Measurements from ENCODE around the gene GABRB3.
A peak's percentile ranks its signal among the peaks of the same experiment; 100 is the strongest.

GABRB3 gene

GRCh38 chr15:26674467-26674866 lies 98.4 kb downstream of the GABRB3 start:
- ATAC-seq: no peak
- TF ChIP-seq TCF4 (CRISPR knock-in tag; IDR thresholded peaks at IDR 0.05; ENCODE audit: borderline replicate concordance) (peak; percentile 32; the same call in 1 of the 2 replicates), ZC3H10 (CRISPR knock-in tag; IDR thresholded peaks at IDR 0.05) (no peak)

- no peak for TF ChIP-seq CREB5 (CRISPR knock-in tag; IDR thresholded peaks at IDR 0.05; ENCODE audit: low read depth)
- no peak for TF ChIP-seq ZNF8 (CRISPR knock-in tag; IDR thresholded peaks at IDR 0.05)
- TF ChIP-seq ESRRG (CRISPR knock-in tag; IDR thresholded peaks at IDR 0.05): no peak
- no peak for TF ChIP-seq CSRNP3 (CRISPR knock-in tag; IDR thresholded peaks at IDR 0.05)
- ATAC-seq: no peak
These were observed 99.4 kb downstream of the GABRB3 start for GRCh38 chr15:26673445-26673844.

- no peak for TF ChIP-seq PPARA (CRISPR knock-in tag; IDR thresholded peaks at IDR 0.05; ENCODE audit: borderline replicate concordance)
- no peak for TF ChIP-seq TOX (CRISPR knock-in tag; IDR thresholded peaks at IDR 0.05; ENCODE audit: borderline replicate concordance)
- no peak for TF ChIP-seq TSHZ2 (CRISPR knock-in tag; IDR thresholded peaks at IDR 0.05)
- no peak for TF ChIP-seq ZFP30 (CRISPR knock-in tag; IDR thresholded peaks at IDR 0.05)
- TF ChIP-seq SNAI2 (CRISPR knock-in tag; IDR thresholded peaks at IDR 0.05): no peak
- no peak for TF ChIP-seq CSRNP3 (CRISPR knock-in tag; IDR thresholded peaks at IDR 0.05)
- no peak for TF ChIP-seq CSDC2 (CRISPR knock-in tag; IDR thresholded peaks at IDR 0.05)
- TF ChIP-seq TCF4 (CRISPR knock-in tag; IDR thresholded peaks at IDR 0.05; ENCODE audit: borderline replicate concordance): no peak
- TF ChIP-seq ISL1 (CRISPR knock-in tag; IDR thresholded peaks at IDR 0.05): no peak
- no peak for TF ChIP-seq BACH2 (CRISPR knock-in tag; IDR thresholded peaks at IDR 0.05; ENCODE audit: borderline replicate concordance)
- ATAC-seq: no peak
These were observed 102.8 kb downstream of the GABRB3 start for GRCh38 chr15:26670116-26670515.

- no peak for ATAC-seq
- TF ChIP-seq ZNF8 (CRISPR knock-in tag; IDR thresholded peaks at IDR 0.05) (no peak), ZNF70 (CRISPR knock-in tag; IDR thresholded peaks at IDR 0.05) (no peak), SNAI2 (CRISPR knock-in tag; IDR thresholded peaks at IDR 0.05) (no peak), TSHZ2 (CRISPR knock-in tag; IDR thresholded peaks at IDR 0.05) (no peak), ZFP3 (CRISPR knock-in tag; IDR thresholded peaks at IDR 0.05) (no peak), TOX (CRISPR knock-in tag; IDR thresholded peaks at IDR 0.05; ENCODE audit: borderline replicate concordance) (no peak), ZC3H10 (CRISPR knock-in tag; IDR thresholded peaks at IDR 0.05) (no peak), PPARA (CRISPR knock-in tag; IDR thresholded peaks at IDR 0.05; ENCODE audit: borderline replicate concordance) (no peak), CSRNP3 (CRISPR knock-in tag; IDR thresholded peaks at IDR 0.05) (no peak)
These were observed 105.5 kb downstream of the GABRB3 start for GRCh38 chr15:26667222-26667988.

Data from SK-N-SH treated with all-trans-retinoic acid at 6 μM for 48 hours (cell line).